UCSD-AML1 (cell line): Measurements from ENCODE around the gene EIF2AK3.
A peak's percentile ranks its signal among the peaks of the same experiment; 100 is the strongest.
"Not testable (repeated sequence)": the region's sequence is repeated elsewhere in the genome, so short reads cannot be mapped to it uniquely, and the experiment has no call there.

Experiments
- DNase-seq: peaks from one replicate; lab custom pipeline; 2025; ENCODE audit not compliant: unreplicated experiment; lab: John Stamatoyannopoulos, UW

EIF2AK3 gene

DNA sequence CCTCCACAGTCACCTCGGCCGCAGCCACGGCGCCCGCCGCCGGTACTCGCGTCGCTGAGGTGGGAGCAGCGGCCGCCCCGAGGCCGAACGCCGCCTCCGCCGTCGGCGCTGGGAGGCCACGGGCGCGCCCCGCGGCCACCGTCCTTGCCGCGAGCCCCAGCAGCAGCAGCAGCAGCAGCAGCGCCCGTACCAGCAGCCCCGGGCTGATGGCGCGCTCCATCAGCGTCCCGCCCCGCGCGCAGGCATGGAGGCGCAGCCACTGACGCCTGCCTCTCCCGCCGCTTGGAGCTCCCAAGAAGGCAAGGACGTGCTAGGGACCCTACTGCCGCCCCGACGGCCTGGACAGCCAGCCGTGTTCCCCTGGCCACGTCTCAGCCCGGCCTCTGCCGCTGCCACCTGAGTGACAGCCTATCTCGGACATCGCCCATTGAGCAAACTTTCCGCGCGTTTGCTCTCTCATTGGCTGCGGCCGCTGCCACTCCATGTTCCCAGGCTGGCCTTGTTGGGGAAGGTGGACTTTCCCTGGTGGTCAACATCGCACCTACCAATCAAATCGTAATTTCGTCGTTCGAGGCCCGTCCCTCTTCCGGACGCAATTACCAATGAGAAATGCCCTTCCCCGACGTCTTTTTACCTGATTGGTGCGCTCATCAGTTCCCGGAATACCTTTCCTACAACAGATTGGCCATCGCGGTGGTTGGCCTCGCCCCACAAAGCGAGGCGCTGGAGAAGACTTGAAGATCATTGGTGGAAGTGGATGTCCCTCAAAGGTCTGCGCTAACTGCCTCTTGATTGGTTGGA lies at the start of gene EIF2AK3:
EIF2AK3 (minus strand) TSS at position 410 of the 801 bp plus-strand sequence; CDS start at position 220, 190 bp downstream.
- DNase-seq, result peak; percentile 100

DNA sequence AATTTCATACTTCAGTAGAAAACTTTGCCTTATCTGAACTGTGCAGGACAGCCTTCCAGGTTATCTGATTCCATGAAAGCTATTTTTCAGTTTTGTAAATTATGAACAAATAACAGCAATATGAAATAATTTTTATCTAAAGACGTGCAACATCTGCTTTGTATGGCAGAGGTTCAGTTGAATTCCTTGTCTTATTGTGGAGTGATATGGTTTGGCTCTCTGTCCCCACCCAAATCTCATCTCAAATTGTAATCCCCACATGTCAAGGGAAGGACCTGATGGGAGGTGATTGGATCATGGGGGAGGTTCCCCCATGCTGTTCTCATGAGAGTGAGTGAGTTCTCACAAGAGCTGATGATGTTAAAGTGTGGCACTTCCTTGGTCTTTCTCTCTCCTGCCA lies 46.1 kb upstream of the EIF2AK3 start:
- DNase-seq, result no peak

DNA sequence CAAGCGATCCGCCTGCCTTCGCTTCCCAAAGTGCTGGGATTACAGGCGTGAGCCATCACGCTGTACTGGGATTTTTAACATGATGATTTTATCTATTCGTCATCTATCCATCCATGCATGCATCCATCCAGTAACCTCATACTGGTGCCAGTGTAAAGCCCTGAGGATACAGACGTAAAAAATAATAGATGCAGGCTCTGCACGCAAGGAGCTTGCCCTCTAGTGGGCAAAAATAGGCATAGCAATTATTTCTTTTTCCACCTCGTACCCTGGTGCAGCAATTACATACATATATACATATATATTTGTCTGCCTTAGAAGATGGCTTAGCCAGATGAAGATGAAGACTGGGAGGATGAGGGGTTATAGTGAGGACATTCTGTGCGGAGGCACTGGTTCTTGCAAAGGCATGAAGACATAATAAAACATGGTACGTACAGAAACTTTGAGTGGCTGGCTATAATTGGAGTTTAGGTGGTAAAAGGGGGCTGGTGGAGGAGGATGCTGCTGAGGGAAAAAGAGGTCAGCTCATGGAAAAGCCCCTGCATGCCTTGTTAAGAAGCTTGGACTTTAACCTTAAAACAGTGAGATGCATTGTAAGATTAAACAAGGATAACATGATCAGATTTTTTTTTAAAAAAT lies 44.6 kb upstream of the EIF2AK3 start:
- no peak for DNase-seq

DNA sequence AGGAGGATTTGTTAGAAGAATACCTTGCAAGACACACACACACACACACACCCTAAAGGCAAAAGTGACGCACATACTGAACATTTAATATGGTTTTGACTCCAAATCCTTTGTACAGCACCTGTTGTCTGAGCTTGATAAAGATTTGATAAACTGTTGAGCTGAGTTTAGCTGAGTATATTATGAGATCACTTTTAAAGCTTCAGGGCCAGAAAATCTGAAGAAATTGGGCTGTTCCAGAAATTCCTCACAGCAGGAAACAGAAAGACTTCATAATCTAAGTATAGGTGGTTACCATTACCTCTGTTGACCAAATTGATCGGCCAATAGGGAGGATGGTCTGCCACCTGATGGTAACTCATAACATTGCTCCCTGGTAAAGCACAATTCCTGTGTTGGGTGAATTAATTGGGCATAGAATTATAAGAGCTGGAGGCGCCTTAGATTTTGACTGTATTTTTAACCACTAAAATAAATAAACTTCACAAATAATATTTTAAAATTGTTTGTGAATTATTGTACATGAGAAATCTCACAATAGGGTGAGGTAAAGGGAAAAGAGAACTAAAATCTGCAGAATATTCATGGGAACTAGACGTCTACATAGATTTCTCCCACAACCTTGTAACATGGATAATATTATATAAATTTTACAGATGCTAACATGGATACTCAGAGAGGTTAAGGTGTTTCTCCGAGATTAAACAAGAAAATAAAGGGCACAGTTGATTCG lies 42.4 kb upstream of the EIF2AK3 start:
- no peak for DNase-seq

- DNase-seq, result no peak
These were observed 41.6 kb upstream of the EIF2AK3 start for GRCh38 chr2:88668862-88669261.

GRCh38 chr2:88667219-88667618 lies 40.0 kb upstream of the EIF2AK3 start:
- no peak for DNase-seq

- DNase-seq, result no peak
These were observed 39.3 kb upstream of the EIF2AK3 start for GRCh38 chr2:88666576-88666975.

DNA sequence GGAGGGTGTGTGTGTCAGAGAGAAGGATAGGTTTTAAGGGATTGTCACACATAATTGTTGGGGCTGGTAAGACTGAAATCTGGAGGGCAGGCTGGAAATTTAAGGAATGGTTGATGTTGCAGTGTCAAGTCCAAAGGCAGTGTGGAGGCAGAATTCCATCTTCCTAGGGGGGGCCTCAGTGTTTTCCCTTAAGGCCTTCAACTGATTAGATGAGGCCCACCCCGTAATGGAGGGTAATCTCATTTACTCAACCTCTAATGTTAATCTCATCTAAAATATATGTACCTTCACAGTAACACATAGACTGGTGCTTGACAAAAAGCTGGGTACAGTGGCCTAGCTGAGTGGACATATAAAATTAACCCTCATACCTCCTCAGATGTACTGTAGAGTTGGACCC lies 33.4 kb upstream of the EIF2AK3 start:
- no peak for DNase-seq

GRCh38 chr2:88659538-88659915 lies 32.3 kb upstream of the EIF2AK3 start:
- no peak for DNase-seq

DNA sequence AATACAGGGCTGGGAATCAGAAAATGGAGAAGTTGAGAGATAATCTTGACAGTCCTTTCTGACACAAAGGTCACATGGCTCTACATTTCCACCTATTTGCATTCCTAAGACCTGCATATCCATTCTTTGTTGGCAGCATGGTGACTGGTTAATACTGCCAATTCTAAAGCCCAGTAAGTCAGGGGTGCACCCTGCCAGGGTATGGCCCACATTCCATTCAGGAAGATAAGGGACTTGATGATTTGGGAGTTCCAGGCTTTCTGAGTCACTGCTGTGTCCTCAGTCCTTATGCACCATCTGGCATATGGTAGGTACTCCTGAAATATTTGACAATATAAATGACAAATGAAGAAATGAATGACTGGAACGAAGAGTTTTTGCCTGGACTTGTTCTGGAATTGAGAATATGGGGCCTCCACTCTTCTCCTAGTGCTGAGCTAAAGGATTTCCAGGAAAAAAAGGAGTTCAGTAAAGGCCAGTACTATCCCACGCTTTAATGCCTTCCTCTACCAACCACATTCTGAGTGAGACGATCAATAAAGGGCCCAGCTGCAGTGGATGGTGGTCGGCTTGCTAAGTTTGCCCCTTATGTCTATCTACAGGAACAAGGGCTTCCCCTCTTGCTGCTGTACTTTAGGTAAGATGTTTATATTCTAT lies 31.7 kb upstream of the EIF2AK3 start:
- no peak for DNase-seq

DNA sequence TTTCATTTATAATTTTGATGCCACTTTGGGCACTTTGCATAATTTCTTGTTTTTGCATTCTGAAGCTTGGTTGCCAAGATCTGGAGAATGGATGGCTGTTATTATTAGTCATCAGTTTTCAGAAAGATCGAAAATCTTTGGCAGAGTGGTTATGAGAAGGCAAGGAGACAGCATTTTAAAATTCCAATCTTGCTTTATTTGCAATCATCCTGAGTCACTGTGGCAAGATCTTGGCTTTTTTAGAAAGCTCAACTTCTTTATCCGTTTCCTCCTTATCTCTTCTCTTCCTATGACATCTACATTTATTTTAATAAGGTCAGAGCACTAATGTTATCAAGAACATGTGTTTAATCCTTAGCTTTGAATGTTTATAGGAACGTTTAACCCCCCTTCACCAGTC lies 31.1 kb upstream of the EIF2AK3 start:
- DNase-seq, result no peak

DNA sequence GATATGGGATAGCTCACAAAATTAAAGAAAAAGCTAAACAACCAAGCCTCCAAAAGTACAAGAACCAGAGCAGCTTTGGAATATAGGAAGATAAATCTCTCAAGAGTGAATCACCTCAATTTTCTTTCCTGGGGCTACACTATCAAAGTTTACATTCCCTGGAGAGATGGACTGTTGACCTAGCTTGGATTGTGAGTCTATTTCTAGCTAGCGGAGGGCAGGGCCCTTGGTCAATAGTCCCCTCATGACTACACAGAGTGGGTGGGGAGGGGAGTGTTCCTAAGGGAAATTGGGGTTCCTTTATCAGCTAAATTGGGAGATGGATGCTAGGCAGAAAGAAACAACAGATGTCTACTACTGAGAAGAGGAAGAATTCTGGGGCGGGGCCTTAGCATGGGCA lies 29.9 kb upstream of the EIF2AK3 start:
- no peak for DNase-seq

DNA sequence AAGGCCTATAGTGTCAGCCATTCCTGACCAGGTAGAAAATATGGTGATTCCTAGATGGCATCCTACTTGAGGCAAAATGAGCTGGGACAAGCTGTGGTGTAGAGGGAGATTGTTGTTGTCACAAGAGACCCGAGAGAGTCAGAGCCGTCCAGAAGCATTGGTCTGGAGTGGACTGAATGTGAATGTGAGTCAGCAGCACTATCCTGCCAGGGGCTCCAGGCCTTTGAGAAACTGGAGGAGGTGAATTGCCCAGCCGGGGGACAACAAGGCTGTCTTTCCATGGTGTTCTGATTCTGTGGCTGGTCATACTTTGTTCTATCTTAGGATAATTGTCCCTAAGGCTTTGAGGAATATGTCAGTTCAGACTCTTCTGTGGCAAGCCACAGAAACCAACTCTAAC lies 29.4 kb upstream of the EIF2AK3 start:
- DNase-seq, result no peak

DNA sequence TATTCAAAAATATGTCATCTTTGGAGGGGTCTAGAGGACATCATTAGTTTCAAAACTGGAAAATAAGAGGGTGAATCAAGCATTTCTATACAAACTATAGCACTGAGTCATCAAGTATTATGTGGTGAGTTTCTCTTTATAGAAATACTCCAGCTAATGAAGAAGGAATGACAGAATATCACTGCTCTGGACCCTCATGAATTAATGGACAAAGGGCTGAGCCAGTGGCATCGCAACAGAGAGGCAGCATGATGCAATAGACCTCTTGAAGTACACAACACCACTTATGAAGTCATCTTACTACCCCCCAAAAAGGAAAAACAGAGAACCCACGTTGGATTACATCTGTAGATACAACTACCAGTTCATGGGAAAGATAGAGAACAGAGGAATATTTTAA lies 27.4 kb upstream of the EIF2AK3 start:
- no peak for DNase-seq

DNA sequence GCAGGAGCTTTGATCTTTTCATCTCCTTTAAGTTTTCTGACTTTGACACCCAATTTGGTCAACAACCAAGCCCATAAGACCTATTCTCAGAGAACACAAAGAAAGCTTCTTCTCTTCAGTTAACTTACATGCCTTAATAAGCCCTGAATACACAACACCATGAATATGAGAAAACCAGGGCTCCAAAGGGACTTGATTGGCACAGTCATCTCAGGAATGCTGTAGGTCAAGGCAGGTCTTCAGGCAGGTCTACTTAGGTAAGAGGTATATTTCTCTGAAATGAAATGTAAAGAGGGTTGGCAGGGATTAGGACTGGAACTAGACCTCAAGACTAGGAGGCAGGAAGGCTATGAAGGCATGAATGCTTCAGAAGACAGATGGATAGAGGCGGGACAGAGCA lies 24.4 kb upstream of the EIF2AK3 start:
- no peak for DNase-seq

- DNase-seq, result not testable (repeated sequence)
These were observed 18.1 kb upstream of the EIF2AK3 start for GRCh38 chr2:88645291-88645882.

GRCh38 chr2:88642278-88642677 lies 15.0 kb upstream of the EIF2AK3 start:
- no peak for DNase-seq

GRCh38 chr2:88641330-88641729 lies 14.1 kb upstream of the EIF2AK3 start:
- DNase-seq, result no peak

DNA sequence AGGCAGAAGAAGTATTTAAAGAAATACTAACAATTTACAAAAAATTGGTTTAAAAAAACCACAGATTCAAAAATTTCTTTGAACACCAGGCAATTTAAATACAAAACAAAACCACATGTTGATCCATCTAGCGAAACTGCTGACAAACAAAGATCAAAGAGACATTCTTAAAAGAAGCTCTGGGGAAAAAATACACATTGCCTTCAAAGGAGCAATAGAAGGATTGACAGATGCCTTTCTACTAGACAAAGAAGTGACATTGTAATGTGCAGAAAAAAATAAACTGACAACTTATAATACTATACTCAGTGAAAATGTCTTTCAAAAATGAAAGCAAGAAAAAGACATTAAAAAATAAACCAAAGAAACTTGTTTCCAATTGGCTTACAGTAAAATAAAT lies 12.6 kb upstream of the EIF2AK3 start:
- DNase-seq, result no peak

GRCh38 chr2:88638743-88639142 lies 11.5 kb upstream of the EIF2AK3 start:
- DNase-seq, result no peak

- DNase-seq, result no peak
These were observed 10.9 kb upstream of the EIF2AK3 start for GRCh38 chr2:88638123-88638650.
